Tibial artery (tissue), 4 donors: ENCODE results near the gene TRAPPC2B.

Experiments
- DNase-seq, 2 donors: peaks; one replicate each; pipeline ENCODE4 v3.0.0-alpha.2; 2019
- H3K27ac ChIP-seq, 2 donors: fragments of 200-600 bp; sonication (generic) in 1 of 2; 1 replicate in 1 of 2; 2 replicates in 1 of 2; pipeline ENCODE4 v1.5.1; 2018 to 2019; ENCODE audit warnings: mild to moderate bottlenecking in 1 of 2
- H3K27me3 ChIP-seq, 2 donors: fragments of 200-600 bp; sonication (generic) in 1 of 2; one replicate each; pipeline versions ENCODE4 v1.5.1 to v1.6.0; 2016 to 2019
- H3K36me3 ChIP-seq, 3 donors: fragments of 200-600 bp; sonication (generic) in 2 of 3; one replicate each; pipeline ENCODE4 v1.5.1; 2016 to 2019; ENCODE audit warnings: mild to moderate bottlenecking in 2 of 3
- H3K4me1 ChIP-seq, 4 donors: fragments of 200-600 bp; sonication (generic) in 2 of 4; 1 replicate in 3 of 4; 2 replicates in 1 of 4; pipeline ENCODE4 v1.5.1; 2016 to 2019
- H3K4me3 ChIP-seq, 2 donors: fragments of 200-600 bp; sonication (generic) in 1 of 2; 1 replicate in 1 of 2; 2 replicates in 1 of 2; pipeline ENCODE4 v1.5.1; 2018 to 2019; ENCODE audit warnings: mild to moderate bottlenecking in 2 of 2
- H3K9me3 ChIP-seq, 3 donors: fragments of 200-600 bp; sonication (generic) in 1 of 3; one replicate each; pipeline ENCODE4 v1.5.1; 2016 to 2019
- intact Hi-C: fragments of 100-400 bp; cut with DNase I; formaldehyde crosslinking; loops from one replicate; pipeline ENCODE4 v1.15.0; 2023; ENCODE audit warnings: low total_unique reads
- TF ChIP-seq, protein P1 (sequence below), 2 experiments: fragments of 200-600 bp in 1 of 2; fragments of 450-650 bp in 1 of 2; IDR thresholded peaks; one replicate each; pipeline ENCODE4 v1.5.1; 2017 to 2019; ENCODE audit warnings: antibody characterized with exemption in 2 of 2, mild to moderate bottlenecking in 1 of 2, moderate library complexity in 1 of 2

The TRAPPC2B gene

DNA sequence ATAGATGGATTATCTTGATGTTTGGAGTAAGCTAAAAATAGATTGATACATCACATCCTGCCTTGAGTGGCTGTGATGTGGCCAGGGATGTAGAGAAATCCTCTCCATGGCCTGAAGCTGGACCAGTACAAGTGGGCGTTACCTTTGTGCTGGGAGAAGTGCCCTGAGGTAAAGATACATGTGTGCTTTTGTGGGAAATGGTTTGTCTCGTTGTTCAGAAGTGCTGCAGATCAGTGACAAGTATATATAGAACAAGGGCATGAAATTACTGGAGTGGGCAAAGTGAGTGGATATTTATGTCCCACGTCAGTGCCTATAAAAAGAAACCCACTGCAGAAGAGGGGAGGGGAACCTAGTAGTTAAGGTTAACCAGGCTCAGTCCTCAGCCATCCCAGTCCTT lies 24.5 kb upstream of the TRAPPC2B start:
- peaks cover 0 to 3% (median 0%) of the 10 kb centered on the region in 3 donors for H3K36me3 ChIP-seq
- peaks cover 0 to 15% (median 5%) of the 10 kb centered on the region in 4 donors for H3K4me1 ChIP-seq
- DNase-seq: no peak
- TF ChIP-seq, protein P1, sequence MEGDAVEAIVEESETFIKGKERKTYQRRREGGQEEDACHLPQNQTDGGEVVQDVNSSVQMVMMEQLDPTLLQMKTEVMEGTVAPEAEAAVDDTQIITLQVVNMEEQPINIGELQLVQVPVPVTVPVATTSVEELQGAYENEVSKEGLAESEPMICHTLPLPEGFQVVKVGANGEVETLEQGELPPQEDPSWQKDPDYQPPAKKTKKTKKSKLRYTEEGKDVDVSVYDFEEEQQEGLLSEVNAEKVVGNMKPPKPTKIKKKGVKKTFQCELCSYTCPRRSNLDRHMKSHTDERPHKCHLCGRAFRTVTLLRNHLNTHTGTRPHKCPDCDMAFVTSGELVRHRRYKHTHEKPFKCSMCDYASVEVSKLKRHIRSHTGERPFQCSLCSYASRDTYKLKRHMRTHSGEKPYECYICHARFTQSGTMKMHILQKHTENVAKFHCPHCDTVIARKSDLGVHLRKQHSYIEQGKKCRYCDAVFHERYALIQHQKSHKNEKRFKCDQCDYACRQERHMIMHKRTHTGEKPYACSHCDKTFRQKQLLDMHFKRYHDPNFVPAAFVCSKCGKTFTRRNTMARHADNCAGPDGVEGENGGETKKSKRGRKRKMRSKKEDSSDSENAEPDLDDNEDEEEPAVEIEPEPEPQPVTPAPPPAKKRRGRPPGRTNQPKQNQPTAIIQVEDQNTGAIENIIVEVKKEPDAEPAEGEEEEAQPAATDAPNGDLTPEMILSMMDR (IDR thresholded peaks at IDR 0.05): no peak
- H3K4me3 ChIP-seq: no peak overlapping the region
- intact Hi-C loops: no loop called here
- peak overlapping the region; percentile 46 to 68 for H3K27ac ChIP-seq
- H3K9me3 ChIP-seq: peaks cover 0 to 10% (median 0%) of the 10 kb centered on the region in 3 donors
- H3K27me3 ChIP-seq: no peaks in the 10 kb centered on the region

- no peak overlapping the region for H3K4me3 ChIP-seq
- TF ChIP-seq, protein P1 (IDR thresholded peaks at IDR 0.05): no peak
- no peak for DNase-seq
- peaks cover 0 to 4% (median 0%) of the 10 kb centered on the region in 3 donors for H3K9me3 ChIP-seq
- no peaks in the 10 kb centered on the region for H3K27me3 ChIP-seq
- H3K4me1 ChIP-seq: peaks cover 0 to 15% (median 5%) of the 10 kb centered on the region in 4 donors
- intact Hi-C loops: no loop called here
- no peak overlapping the region for H3K27ac ChIP-seq
- no peaks in the 10 kb centered on the region for H3K36me3 ChIP-seq
These were observed 20.8 kb upstream of the TRAPPC2B start for GRCh38 chr19:57342582-57342981.

DNA sequence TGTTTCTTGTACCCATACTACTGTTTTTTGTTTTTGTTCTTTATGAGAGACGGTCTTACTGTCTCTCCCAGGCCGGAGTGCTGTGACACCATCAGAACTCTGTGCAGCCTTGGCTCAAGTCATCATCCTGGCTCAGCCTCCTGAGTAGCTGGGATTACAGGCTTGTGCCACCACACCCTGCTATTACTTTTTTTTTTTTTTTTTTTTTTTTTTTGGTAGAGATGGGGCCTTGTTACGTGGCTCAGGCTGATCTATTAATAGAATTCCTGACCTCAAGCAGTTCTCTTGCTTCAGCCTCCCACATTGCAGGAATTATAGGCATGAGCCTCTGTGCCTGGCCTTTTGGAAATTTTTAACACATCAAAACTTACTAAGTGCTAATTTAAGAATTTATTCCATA lies 15.2 kb upstream of the TRAPPC2B start:
- Histone ChIP-seq H3K9me3 (peaks cover 0 to 13% (median 4%) of the 10 kb centered on the region in 3 donors), H3K4me3 (no peak overlapping the region), H3K4me1 (peaks cover 5 to 18% (median 11%) of the 10 kb centered on the region in 4 donors), H3K36me3 (peaks cover 6 to 11% (median 9%) of the 10 kb centered on the region in 3 donors), H3K27me3 (no peaks in the 10 kb centered on the region), H3K27ac (no peak overlapping the region)
- intact Hi-C loops: no loop called here
- TF ChIP-seq, protein P1 (IDR thresholded peaks at IDR 0.05): no peak
- no peak for DNase-seq

DNA sequence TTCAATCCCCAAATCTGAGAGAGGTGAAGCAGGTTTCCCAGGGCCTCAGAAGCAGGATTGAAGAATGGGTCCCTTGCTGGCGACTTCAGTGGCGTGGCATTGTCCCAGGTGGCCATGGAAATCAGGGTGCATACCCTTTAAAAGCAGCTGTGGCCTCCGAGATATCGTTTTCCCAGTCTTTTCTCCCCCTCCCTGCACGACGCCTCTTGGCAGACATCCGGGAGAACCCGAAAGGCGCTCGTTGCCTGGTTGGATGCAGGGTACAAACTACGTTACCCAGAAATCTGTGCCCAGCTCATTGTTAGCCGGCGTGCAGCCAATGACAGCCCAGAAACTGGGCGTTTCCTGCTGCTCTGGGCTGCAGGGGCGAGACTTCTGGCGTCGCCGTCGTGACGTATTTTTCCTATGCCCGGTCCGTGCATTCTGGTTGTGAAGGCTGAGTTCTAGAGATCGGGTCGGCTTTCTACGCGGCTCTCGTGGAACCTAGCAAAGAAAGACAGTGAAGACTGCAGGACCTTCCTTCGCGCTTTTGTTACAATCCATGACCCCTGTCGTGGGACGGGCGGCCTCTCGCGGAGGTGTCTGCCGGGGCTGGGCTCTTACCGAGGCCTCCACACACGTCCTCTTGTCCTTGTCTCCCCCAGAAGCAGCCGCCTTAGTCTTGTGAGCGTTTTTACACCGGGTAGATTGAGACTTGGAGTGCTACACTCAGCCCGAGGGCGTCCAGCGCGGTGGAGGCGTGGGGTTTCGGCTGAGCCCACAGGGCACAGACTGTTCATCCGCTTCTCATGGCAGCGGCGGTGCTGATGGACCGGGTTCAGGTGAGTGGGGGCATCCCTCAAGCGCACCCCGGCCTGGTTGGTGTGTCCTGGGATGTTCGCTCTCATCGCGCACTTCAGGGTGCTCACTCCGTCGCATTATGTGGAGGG lies 12.2 kb upstream of the TRAPPC2B start, which contains the start of gene ZNF304:
ZNF304 (plus strand) TSS at position 395 of the 929 bp plus-strand sequence; CDS start at position 789, 394 bp downstream.
- Histone ChIP-seq H3K4me3 (peak within 1 kb of the TSS; percentile 63 to 98), H3K27ac (peak within 1 kb of the TSS; percentile 70 to 79), H3K4me1 (peaks cover 5 to 22% (median 11%) of the 10 kb centered on the region in 4 donors), H3K9me3 (peaks cover 0 to 39% (median 33%) of the 10 kb centered on the region in 3 donors), H3K36me3 (peaks cover 36 to 41% (median 39%) of the 10 kb centered on the region in 3 donors), H3K27me3 (no peaks in the 10 kb centered on the region)
- TF ChIP-seq, protein P1 (IDR thresholded peaks at IDR 0.05): no peak
- intact Hi-C loops: no loop called here
- DNase-seq: peak; percentile 92 to 94

GRCh38 chr19:57351867-57352266 lies 11.5 kb upstream of the TRAPPC2B start:
- H3K27ac ChIP-seq: peak overlapping the region; percentile 70 to 79
- H3K27me3 ChIP-seq: no peaks in the 10 kb centered on the region
- DNase-seq: no peak
- H3K4me3 ChIP-seq: peak overlapping the region; percentile 63 to 98
- H3K4me1 ChIP-seq: peaks cover 5 to 22% (median 11%) of the 10 kb centered on the region in 4 donors
- intact Hi-C loops: no loop called here
- TF ChIP-seq, protein P1 (IDR thresholded peaks at IDR 0.05): no peak
- peaks cover 43 to 48% (median 47%) of the 10 kb centered on the region in 3 donors for H3K36me3 ChIP-seq
- peaks cover 0 to 46% (median 41%) of the 10 kb centered on the region in 3 donors for H3K9me3 ChIP-seq
